ENCODE measurements around the gene BATF2. TPM values are rescaled to one million over a fixed set of nuclear protein-coding genes. Genes with fewer than 3 reads are reported as not detected.

BATF2 gene
- total RNA-seq, 1 donor from 2014 or later = 0.21 TPM

GRCh38 chr11:65019824-65020223 is 23.1 kb upstream of the BATF2 start:
- Histone ChIP-seq H3K27me3 (no peaks in the 10 kb centered on the region), H3K4me3 (no peak overlapping the region), H3K4me1 (peaks cover 0 to 11% of the 10 kb centered on the region in 2 donors), H3K9me3 (no peaks in the 10 kb centered on the region), H3K36me3 (peaks cover 17 to 34% of the 10 kb centered on the region in 2 donors), H3K27ac (no peak overlapping the region)
- intact Hi-C loops (cut with DNase I) = no loop called here
- no peak for DNase-seq (ENCODE audit: low spot score in 2 of 2)
- no peak for TF ChIP-seq CTCF (IDR thresholded peaks at IDR 0.05)

GRCh38 chr11:65017937-65018336 is 21.2 kb upstream of the BATF2 start:
- no peak overlapping the region for H3K4me3 ChIP-seq
- TF ChIP-seq CTCF (IDR thresholded peaks at IDR 0.05) = no peak
- H3K27me3 ChIP-seq = no peaks in the 10 kb centered on the region
- intact Hi-C loops (cut with DNase I) = no loop called here
- no peaks in the 10 kb centered on the region for H3K9me3 ChIP-seq
- peaks cover 17 to 34% of the 10 kb centered on the region in 2 donors for H3K36me3 ChIP-seq
- H3K4me1 ChIP-seq = peaks cover 3 to 17% of the 10 kb centered on the region in 2 donors
- DNase-seq (ENCODE audit: low spot score in 2 of 2) = no peak
- H3K27ac ChIP-seq = no peak overlapping the region

GRCh38 chr11:65016705-65017104 is 19.9 kb upstream of the BATF2 start:
- intact Hi-C loops (cut with DNase I) = no loop called here
- no peak for DNase-seq (ENCODE audit: low spot score in 2 of 2)

GRCh38 chr11:65014726-65015227 is 18.0 kb upstream of the BATF2 start:
- Histone ChIP-seq H3K4me1 (peaks cover 3 to 17% of the 10 kb centered on the region in 2 donors), H3K27me3 (no peaks in the 10 kb centered on the region), H3K36me3 (peaks cover 10 to 12% of the 10 kb centered on the region in 2 donors), H3K9me3 (no peaks in the 10 kb centered on the region), H3K4me3 (peak overlapping the region; percentile 81 to 91), H3K27ac (peak overlapping the region; percentile 99)
- intact Hi-C loops (cut with DNase I) = loop anchor here (1.0 to 5.0 kb wide), 6 partner anchors 13 to 167 kb away; partner anchors contain the start of genes FAU, MRPL49, PPP2R5B and SAC3D1
- no peak for TF ChIP-seq CTCF (IDR thresholded peaks at IDR 0.05)
- DNase-seq (ENCODE audit: low spot score in 2 of 2) = peak in 1 of 2 donors; percentile 69

More at GRCh38 chr11:65016705-65017104, 19.9 kb upstream of the BATF2 start:
- Histone ChIP-seq H3K4me1 (peaks cover 3 to 17% of the 10 kb centered on the region in 2 donors), H3K36me3 (peaks cover 12 to 30% of the 10 kb centered on the region in 2 donors), H3K27me3 (no peaks in the 10 kb centered on the region), H3K4me3 (no peak overlapping the region), H3K27ac (no peak overlapping the region), H3K9me3 (no peaks in the 10 kb centered on the region)
- TF ChIP-seq CTCF (IDR thresholded peaks at IDR 0.05) = no peak

GRCh38 chr11:65013888-65014725 is 17.3 kb upstream of the BATF2 start, which contains the start of gene ARL2:
ARL2 (plus strand) TSS chr11:65014160; CDS start chr11:65014208, 48 bp downstream.
- Histone ChIP-seq H3K4me3 (peak within 1 kb of the TSS; percentile 81 to 91), H3K4me1 (peaks cover 3 to 17% of the 10 kb centered on the region in 2 donors), H3K36me3 (peaks cover 7 to 8% of the 10 kb centered on the region in 2 donors), H3K9me3 (no peaks in the 10 kb centered on the region), H3K27me3 (no peaks in the 10 kb centered on the region), H3K27ac (peak within 1 kb of the TSS; percentile 99)
- TF ChIP-seq CTCF (IDR thresholded peaks at IDR 0.05) = peak; percentile 39 to 93 (median 74)
- peak; percentile 59 to 95 for DNase-seq (ENCODE audit: low spot score in 2 of 2)
- intact Hi-C loops (cut with DNase I) = loop anchor here (1.0 to 5.0 kb wide), 9 partner anchors 13 to 167 kb away; partner anchors contain the start of genes ATG2A, CDCA5, FAU and MRPL49
